Stimulated activated CD4-positive, alpha-beta T cell treated with anti-CD3 and anti-CD28 coated beads, TNF-alpha, amount 100 ng/mL, for 24 hours (primary cell): ENCODE measurements around the gene CFAP74.
"Not testable (repeated sequence)": the region's sequence is repeated elsewhere in the genome, so short reads cannot be mapped to it uniquely, and the experiment has no call there.

Experiments used
- DNase-seq, 3 experiments: peaks; one replicate each; pipeline ENCODE4 v3.0.0-alpha.2; 2020; ENCODE audit warnings: low read depth in 3 of 3

The CFAP74 gene

GRCh38 chr1:1988061-1988945 lies 15.3 kb downstream of the CFAP74 start:
- DNase-seq = no peak

- DNase-seq = no peak
Measured at GRCh38 chr1:1987142-1987510, 16.5 kb downstream of the CFAP74 start.

DNA sequence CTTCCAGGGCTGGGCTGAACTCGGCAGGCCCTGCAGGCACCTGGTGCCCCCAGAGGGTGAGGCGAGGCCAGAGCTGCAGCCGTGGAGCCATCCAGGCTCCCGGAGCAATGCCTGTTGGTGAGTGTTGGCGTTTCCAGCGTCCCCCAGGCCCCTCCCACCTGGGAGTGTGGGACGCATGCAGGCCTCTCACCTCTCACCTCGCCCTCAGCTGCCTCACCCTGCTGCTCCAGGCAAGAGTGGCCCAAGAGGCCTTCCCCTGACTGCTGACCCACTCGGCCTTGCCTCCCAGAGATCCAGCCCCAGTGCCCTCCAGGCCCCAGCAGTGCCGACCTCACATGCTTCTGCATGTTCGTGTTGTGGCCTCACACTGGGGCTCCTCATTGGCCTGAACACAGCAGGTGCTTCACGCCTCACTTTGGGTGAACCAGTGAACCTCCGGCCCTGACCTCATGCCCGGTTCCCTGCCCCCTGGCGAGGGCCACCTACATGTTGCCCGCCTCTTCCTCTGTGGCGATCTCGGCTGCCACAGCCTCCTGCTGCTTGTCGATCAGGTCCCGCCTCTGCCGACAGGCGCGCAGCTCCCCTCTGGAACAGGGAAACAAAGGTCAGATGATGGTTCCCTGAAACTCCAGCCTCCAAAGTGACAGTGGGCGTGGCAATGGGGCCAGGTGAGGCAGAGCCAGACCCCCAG lies 17.0 kb downstream of the CFAP74 start:
- no peak for DNase-seq

GRCh38 chr1:1985375-1986050 lies 18.1 kb downstream of the CFAP74 start:
- DNase-seq = no peak

- DNase-seq = no peak
Measured at GRCh38 chr1:1984560-1985070, 19.0 kb downstream of the CFAP74 start.

GRCh38 chr1:1982379-1983232 lies 21.0 kb downstream of the CFAP74 start:
- DNase-seq = no peak

- not testable (repeated sequence) for DNase-seq
Measured at GRCh38 chr1:1981631-1982327, 21.8 kb downstream of the CFAP74 start.

DNA sequence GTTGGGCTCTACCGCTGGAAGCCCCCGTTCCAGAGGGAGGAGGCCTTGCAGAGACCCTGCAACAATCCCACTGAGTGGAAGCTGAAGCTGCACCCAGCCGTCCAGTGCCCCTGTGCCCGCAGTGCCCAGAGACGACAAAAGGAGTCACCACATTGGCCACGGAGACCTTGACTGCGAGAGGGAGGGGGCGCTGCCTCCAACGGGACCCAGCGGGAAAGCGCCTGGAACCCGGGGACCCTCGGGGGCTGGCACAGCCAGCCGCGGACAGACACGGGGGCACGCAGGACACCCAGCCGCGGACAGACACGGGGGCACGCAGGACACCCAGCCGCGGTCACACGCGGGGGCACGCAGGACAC lies 22.5 kb downstream of the CFAP74 start:
- DNase-seq = no peak

- no peak for DNase-seq
Measured at GRCh38 chr1:1980467-1981141, 23.0 kb downstream of the CFAP74 start.

GRCh38 chr1:1979482-1980165 lies 24.0 kb downstream of the CFAP74 start:
- DNase-seq = no peak

- DNase-seq = not testable (repeated sequence)
Measured at GRCh38 chr1:1978690-1979481, 24.7 kb downstream of the CFAP74 start.

DNA sequence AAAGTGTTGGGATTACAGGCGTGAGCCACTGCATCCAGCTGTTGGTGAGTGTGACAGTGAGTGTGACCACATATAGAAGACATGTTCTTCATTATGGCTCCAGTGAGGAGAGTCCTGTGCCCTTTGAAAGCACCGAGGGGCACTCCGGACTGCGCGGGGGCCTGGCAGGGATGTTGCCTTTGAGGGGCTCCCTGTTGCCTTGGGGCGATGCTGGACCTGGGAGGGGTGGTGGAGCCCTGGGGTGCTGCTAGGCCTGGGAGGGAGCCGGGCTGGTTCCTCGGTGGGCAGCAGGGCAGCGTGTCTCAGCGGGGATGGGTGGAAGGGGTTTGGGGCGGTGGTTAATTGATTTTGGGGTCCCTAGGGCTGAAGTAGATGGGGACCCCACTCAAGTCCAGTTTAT lies 25.5 kb downstream of the CFAP74 start:
- no peak for DNase-seq

DNA sequence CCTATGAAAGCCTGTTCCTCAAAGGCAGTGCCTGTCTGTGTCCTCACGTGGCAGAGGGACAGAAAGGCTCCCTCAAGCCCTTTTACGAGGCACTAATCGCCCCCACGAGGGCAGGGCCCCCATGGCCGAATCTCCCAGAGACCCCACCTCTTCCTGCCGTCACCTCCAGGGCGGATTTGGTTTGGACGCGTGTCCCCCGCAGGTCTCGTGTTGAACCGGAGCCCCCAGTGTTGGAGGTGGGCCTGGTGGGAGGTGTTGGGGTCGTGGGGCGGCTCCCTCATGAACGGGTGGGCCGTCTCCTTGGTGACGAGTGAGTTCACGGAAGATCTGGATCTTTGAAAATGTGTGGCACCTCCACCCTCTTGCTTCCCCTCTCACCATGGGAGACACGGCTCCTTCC lies 27.6 kb downstream of the CFAP74 start:
- no peak for DNase-seq

DNA sequence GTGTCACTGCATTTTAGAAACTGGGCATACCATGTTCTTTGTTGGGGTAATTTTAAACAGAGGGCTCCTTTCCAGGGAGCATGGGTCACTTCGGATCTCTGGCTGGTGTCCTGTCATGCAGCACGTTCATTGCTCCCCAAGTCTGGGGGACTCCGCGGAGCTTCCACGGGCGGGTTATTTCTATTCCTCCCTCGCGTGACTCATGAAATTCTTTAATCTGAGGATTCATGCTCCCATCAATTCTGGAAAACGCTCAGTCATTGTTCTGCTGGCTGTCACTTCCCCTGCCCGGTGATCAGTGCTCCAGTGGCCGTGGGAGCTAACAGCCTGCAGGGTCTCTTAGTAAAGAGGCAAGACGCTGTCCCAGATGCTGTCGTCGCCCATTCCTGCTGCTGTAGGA lies 28.1 kb downstream of the CFAP74 start:
- DNase-seq = no peak

DNA sequence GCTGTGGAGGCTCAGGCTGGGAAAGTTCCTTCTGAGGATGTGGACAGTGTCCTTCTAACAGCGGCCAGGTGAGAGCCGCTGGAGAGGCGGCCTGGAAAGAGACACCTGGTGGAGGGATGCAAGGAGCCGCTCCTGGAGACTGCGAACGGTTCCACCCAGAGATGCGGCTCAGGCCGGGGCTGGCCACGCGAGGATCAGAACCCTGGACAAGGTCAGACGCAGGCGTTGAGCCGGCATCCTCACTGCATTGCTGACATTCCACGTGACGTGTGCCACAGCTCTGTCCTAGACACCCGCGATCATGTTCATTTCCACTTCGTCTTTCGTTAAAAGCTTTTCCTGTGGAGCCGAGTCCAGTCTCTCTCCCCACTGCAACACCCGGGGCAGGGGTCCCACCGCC lies 28.8 kb downstream of the CFAP74 start:
- DNase-seq = no peak

DNA sequence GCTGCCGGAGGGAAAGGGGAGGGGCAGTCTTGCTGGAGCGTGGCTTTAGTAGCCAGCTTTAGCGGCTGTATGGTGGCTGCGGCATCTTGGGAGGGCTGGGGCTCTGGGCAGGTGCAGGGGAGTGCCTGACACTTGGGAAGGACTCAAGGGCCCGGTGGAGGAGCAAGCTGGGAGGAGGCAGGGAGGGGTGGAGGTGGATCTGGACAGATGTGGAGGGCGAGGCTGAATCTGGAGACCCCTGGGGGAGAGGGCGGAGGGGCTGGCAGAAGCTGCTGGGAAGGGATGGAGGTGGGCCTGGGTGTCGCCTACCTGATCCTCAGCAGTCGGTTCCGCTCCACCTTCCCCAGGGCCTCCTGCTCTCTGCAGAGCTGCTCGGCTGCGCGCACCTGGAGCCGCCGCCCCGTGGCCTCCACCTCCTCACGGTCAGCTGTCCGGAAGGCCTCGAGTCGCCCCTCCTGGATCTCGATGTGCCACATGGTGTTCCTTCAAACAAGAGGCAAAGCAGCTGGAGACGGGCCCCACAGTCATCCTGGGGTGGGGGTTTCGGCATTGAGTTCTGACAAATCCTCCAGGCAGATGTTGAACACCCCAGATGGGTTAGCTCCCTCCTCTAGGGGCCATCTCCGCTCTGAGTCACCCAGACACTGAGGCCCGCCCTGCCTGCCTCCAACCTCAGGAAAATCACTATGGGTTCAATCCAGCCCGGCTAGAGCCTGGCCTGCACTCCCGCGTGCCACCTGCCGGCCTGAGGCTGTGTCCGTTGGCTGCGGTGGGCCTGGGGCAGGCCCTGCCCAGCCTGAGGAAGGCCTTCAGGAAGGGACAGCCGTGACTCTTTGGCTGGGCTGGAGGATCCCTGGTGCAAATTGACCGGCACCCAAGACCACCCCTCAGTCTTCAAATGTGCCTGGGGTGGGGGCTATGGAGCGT lies 29.6 kb downstream of the CFAP74 start:
- no peak for DNase-seq

DNA sequence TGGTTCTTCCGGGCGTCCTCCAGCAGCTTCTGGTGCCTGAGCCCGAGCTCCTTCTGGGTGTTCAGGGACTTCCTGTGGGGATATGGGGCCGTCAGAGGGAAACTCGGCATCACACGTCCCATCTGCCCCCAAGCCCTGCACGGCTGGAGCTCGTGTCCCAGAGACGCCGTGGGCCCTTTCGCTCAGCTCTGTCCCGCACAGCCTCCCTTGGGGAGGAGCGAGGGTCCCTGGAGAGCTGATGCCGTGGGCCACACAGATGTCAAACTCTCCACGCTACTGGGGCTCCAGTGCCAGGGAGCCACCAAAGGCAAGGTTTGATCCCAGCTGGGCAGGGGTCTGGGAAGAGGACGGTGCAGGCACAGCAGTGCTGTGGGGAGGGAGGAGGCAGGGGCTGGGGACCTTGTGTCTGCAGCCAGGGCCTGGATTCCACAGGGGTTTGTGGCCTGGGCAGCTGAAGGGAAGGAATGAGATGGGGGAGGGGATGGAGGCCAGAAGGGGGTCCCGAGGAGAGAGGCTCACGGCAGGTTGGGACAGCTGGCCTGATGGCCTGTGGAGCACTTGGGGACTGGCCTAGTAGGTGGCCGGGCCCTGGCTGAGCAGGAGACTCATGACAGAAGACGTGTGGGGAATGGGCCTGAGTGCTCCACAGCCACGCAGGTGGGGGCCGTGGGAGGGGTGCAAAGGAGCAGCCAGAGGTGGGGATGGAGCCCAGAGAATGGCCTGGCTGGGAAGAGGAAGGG lies 30.4 kb downstream of the CFAP74 start:
- DNase-seq = no peak
